Liver (tissue), 9 donors: ENCODE data around the gene TTC28. TPM values are rescaled to one million over a fixed set of nuclear protein-coding genes. Genes with fewer than 3 reads are reported as not detected.

Experiments
- DNase-seq: peaks from one replicate; pipeline ENCODE4 v3.0.0-alpha.2; 2017; ENCODE audit warnings: low spot score
- H3K27ac ChIP-seq, 2 donors: one replicate each; pipeline ENCODE4 v1.7.0; 2013; ENCODE audit warnings: inconsistent platforms in 2 of 2, low read length in 2 of 2, control low read depth in 1 of 2, low read depth in 1 of 2, mild to moderate bottlenecking in 1 of 2
- H3K27me3 ChIP-seq, 4 donors: one replicate each; pipeline versions ENCODE4 v1.6.1 to v1.7.0; 2013; ENCODE audit warnings: low read length in 3 of 4, inconsistent platforms in 1 of 4, mild to moderate bottlenecking in 1 of 4, moderate library complexity in 1 of 4; ENCODE audit not compliant: control insufficient read depth in 4 of 4, insufficient read depth in 4 of 4
- H3K36me3 ChIP-seq, 4 donors: one replicate each; pipeline versions ENCODE4 v1.6.1 to v1.7.0; 2013; ENCODE audit warnings: low read length in 3 of 4, mild to moderate bottlenecking in 3 of 4, low read depth in 1 of 4, moderate library complexity in 1 of 4; ENCODE audit not compliant: control insufficient read depth in 4 of 4, insufficient read depth in 3 of 4
- H3K4me1 ChIP-seq, 4 donors: one replicate each; pipeline versions ENCODE4 v1.6.1 to v1.7.0; 2013; ENCODE audit warnings: low read length in 3 of 4, mild to moderate bottlenecking in 3 of 4, moderate library complexity in 1 of 4; ENCODE audit not compliant: control insufficient read depth in 4 of 4, insufficient read depth in 4 of 4
- H3K4me3 ChIP-seq, 3 donors: one replicate each; pipeline versions ENCODE4 v1.6.1 to v1.7.0; 2013; ENCODE audit warnings: low read length in 3 of 3, control low read depth in 1 of 3, low read depth in 1 of 3, mild to moderate bottlenecking in 1 of 3
- H3K9ac ChIP-seq, 2 donors: one replicate each; pipeline ENCODE4 v1.7.0; 2013; ENCODE audit warnings: low read length in 2 of 2, mild to moderate bottlenecking in 2 of 2, moderate library complexity in 2 of 2, control low read depth in 1 of 2, low read depth in 1 of 2
- H3K9me3 ChIP-seq, 4 donors: one replicate each; pipeline versions ENCODE4 v1.6.1 to v1.7.0; 2013; ENCODE audit warnings: low read length in 3 of 4; ENCODE audit not compliant: control insufficient read depth in 4 of 4
- EGR1 ChIP-seq, 2 donors: IDR thresholded peaks; 2 replicates each; pipeline ENCODE4 v1.6.1; 2016 to 2018; ENCODE audit warnings: antibody characterized with exemption in 2 of 2, low read depth in 2 of 2
- FOXA1 ChIP-seq: IDR thresholded peaks from 2 replicates; pipeline ENCODE4 v1.6.1; 2016; ENCODE audit warnings: antibody characterized with exemption
- FOXA2 ChIP-seq: IDR thresholded peaks from 2 replicates; pipeline ENCODE4 v1.6.1; 2016; ENCODE audit warnings: antibody characterized with exemption
- HNF4A ChIP-seq, 2 donors: conservative IDR thresholded peaks; 2 replicates each; pipeline ENCODE4 v1.6.1; 2016; ENCODE audit warnings: antibody characterized with exemption in 2 of 2, mild to moderate bottlenecking in 2 of 2
- HNF4G ChIP-seq: IDR thresholded peaks from 2 replicates; pipeline ENCODE4 v1.6.1; 2016; ENCODE audit warnings: antibody characterized with exemption
- JUND ChIP-seq, 2 donors: IDR thresholded peaks; 2 replicates each; pipeline ENCODE4 v1.6.1; 2016; ENCODE audit warnings: antibody characterized with exemption in 2 of 2
- NR2F2 ChIP-seq: IDR thresholded peaks from 2 replicates; pipeline ENCODE4 v1.6.1; 2016; ENCODE audit warnings: antibody characterized with exemption
- RAD21 ChIP-seq, 2 donors: IDR thresholded peaks; 2 replicates each; pipeline ENCODE4 v1.6.1; 2016; ENCODE audit warnings: antibody characterized with exemption in 2 of 2, mild to moderate bottlenecking in 2 of 2
- RXRA ChIP-seq, 2 donors: IDR thresholded peaks; 2 replicates each; pipeline ENCODE4 v1.6.1; 2017 to 2018; ENCODE audit warnings: antibody characterized with exemption in 2 of 2, mild to moderate bottlenecking in 1 of 2
- SP1 ChIP-seq: IDR thresholded peaks from 2 replicates; pipeline ENCODE4 v1.6.1; 2018; ENCODE audit warnings: antibody characterized with exemption, mild to moderate bottlenecking
- TAF1 ChIP-seq: conservative IDR thresholded peaks from 2 replicates; pipeline ENCODE4 v1.6.1; 2016; ENCODE audit warnings: antibody characterized with exemption, mild to moderate bottlenecking
- YY1 ChIP-seq: IDR thresholded peaks from 2 replicates; pipeline ENCODE4 v1.6.1; 2016; ENCODE audit warnings: antibody characterized with exemption, mild to moderate bottlenecking
- WGBS: extraction: QIAGEN DNeasy Blood & Tissue Kit; methylation state at CpG from one replicate; pipeline ENCODE4 v1.1.7; 2013; 5-methylcytosine and 5-hydroxymethylcytosine counted together
- polyA plus RNA-seq, 2 donors: library from polyadenylated mRNA; stranded (reverse) in 1 of 2; unstranded in 1 of 2; fragments of 200-250 nt in 1 of 2; fragments of >200 nt in 1 of 2; fragmentation: Nextera tagmentation in 1 of 2; extraction: Ambion mirVana in 1 of 2; gene quantifications; one replicate each; pipeline versions ENCODE4 v1.2.1 to v1.2.3, GENCODE V29; 2013 to 2015
- total RNA-seq, 2 donors: library from RNA; depleted of rRNA; stranded (reverse); fragments of >200 nt; gene quantifications; one replicate each; pipeline ENCODE4 v1.2.3, GENCODE V29; 2014
- TF ChIP-seq, protein P1 (sequence below): fragments of 150-350 bp; IDR thresholded peaks from 2 replicates; pipeline ENCODE4 v1.5.1; 2017; ENCODE audit warnings: improper control_type of control experiment, low read depth, low read length; ENCODE audit not compliant: missing input control
- TF ChIP-seq, protein P2 (sequence below): IDR thresholded peaks from 2 replicates; pipeline ENCODE4 v1.6.1; 2016; ENCODE audit warnings: antibody characterized with exemption
- TF ChIP-seq, protein P3 (sequence below): IDR thresholded peaks from 2 replicates; pipeline ENCODE4 v1.6.1; 2016; ENCODE audit warnings: antibody characterized with exemption
- TF ChIP-seq, protein P4 (sequence below): IDR thresholded peaks from 2 replicates; pipeline ENCODE4 v1.6.1; 2016; ENCODE audit warnings: antibody characterized with exemption, mild to moderate bottlenecking
- donor health status: healthy.
- donor health status: healthy.
- donor health status: healthy.
- donor health status: healthy.
- donor health status: healthy.

TTC28 gene
- total and polyA plus RNA-seq, 4 donors: 4.2 to 19.4 (median 5.9) TPM

DNA sequence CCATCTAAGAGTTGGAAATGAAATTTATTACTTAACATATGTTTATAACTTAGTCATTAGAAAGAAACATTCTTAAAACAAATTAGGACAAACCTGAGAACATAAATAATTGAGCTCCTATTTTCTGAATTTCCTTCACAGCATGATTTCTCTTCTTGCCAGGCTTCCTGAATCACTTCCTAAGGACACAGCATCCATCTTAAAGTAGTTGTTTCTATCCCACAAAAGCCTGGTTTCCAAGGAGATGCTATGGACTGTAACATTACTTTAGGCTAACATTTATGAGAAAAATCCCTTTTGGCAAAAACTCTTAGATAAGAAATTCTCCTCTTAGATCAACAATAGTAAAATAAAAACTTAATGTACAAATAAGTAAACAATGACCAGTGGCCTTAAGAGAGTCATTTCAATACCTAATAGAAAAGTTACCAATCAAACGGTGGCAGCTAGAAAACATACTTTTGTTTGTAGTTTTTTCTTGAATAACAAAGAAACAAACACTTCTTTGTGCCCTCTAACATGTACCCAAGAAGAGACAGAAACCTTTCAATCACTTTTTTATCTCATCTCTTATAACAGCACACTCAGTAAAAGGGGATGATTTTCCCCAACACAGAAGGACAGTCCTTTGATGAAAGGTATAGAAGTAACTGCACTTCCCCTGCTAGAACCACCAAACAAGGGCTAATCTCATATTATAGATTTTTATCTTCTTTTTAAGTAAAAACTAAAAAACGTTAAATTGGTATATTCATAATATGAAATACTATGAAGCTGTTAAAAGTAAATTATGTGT, 74.5 kb downstream of the TTC28 start:
- no peak overlapping the region for H3K4me3 ChIP-seq
- TF ChIP-seq RAD21 (IDR thresholded peaks at IDR 0.05) (no peak), HNF4G (no peak), TAF1 (no peak), JUND (IDR thresholded peaks at IDR 0.05) (no peak), FOXA2 (no peak)
- TF ChIP-seq, protein P1, sequence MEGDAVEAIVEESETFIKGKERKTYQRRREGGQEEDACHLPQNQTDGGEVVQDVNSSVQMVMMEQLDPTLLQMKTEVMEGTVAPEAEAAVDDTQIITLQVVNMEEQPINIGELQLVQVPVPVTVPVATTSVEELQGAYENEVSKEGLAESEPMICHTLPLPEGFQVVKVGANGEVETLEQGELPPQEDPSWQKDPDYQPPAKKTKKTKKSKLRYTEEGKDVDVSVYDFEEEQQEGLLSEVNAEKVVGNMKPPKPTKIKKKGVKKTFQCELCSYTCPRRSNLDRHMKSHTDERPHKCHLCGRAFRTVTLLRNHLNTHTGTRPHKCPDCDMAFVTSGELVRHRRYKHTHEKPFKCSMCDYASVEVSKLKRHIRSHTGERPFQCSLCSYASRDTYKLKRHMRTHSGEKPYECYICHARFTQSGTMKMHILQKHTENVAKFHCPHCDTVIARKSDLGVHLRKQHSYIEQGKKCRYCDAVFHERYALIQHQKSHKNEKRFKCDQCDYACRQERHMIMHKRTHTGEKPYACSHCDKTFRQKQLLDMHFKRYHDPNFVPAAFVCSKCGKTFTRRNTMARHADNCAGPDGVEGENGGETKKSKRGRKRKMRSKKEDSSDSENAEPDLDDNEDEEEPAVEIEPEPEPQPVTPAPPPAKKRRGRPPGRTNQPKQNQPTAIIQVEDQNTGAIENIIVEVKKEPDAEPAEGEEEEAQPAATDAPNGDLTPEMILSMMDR: no peak
- TF ChIP-seq, protein P2, sequence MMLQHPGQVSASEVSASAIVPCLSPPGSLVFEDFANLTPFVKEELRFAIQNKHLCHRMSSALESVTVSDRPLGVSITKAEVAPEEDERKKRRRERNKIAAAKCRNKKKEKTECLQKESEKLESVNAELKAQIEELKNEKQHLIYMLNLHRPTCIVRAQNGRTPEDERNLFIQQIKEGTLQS: no peak
- TF ChIP-seq, protein P3, sequence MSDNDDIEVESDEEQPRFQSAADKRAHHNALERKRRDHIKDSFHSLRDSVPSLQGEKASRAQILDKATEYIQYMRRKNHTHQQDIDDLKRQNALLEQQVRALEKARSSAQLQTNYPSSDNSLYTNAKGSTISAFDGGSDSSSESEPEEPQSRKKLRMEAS: no peak
- no peak overlapping the region for H3K27ac ChIP-seq
- 74% methylated on average over 2 of the region's 2 CpGs for WGBS
- no peaks in the 10 kb centered on the region for H3K27me3 ChIP-seq
- H3K9ac ChIP-seq: no peak overlapping the region
- no peaks in the 10 kb centered on the region for H3K36me3 ChIP-seq
- DNase-seq: no peak
- H3K4me1 ChIP-seq: peaks cover 0 to 8% (median 5%) of the 10 kb centered on the region in 4 donors
- H3K9me3 ChIP-seq: no peaks in the 10 kb centered on the region

DNA sequence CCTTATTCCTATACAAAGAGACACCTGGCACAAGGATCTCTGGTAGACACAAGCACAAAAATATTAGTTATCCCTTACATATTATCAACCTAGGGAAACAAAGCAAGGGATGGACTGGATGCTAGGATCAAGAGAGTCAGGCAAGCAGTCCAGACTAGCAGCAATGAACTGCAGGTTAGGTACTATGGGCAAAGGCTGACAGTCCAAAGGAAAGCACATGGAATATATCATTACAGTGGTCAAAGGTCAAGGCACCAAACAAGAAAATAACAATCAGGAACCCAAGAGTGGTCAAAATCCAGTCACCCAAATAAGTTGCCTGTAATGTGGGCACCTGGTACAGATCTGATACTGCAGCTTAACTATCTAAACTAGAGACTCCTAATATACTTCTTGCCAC, 77.7 kb downstream of the TTC28 start:
- no peaks in the 10 kb centered on the region for H3K36me3 ChIP-seq

More for the DNA sequence above, 77.7 kb downstream of the TTC28 start:
- DNase-seq: no peak
- H3K4me1 ChIP-seq: peaks cover 0 to 13% (median 5%) of the 10 kb centered on the region in 4 donors
- H3K9me3 ChIP-seq: no peaks in the 10 kb centered on the region
- no peak overlapping the region for H3K4me3 ChIP-seq
- no peak overlapping the region for H3K9ac ChIP-seq
- H3K27ac ChIP-seq: no peak overlapping the region
- TF ChIP-seq RAD21 (IDR thresholded peaks at IDR 0.05): peak in 1 of 2 donors; percentile 30
- peak; percentile 75 to 91 for TF ChIP-seq HNF4A (conservative IDR thresholded peaks at IDR 0.05)
- no peak for TF ChIP-seq SP1
- TF ChIP-seq, protein P3: peak; percentile 16
- no peak for TF ChIP-seq FOXA1
- peak; percentile 55 for TF ChIP-seq NR2F2
- no peak for TF ChIP-seq JUND (IDR thresholded peaks at IDR 0.05)
- TF ChIP-seq EGR1 (IDR thresholded peaks at IDR 0.05; ENCODE audit: low read depth in 2 of 2): no peak
- no peak for TF ChIP-seq YY1
- TF ChIP-seq HNF4G: peak; percentile 47
- TF ChIP-seq, protein P1: no peak
- TF ChIP-seq RXRA (IDR thresholded peaks at IDR 0.05): peak; percentile 36 to 65
- TF ChIP-seq, protein P4, sequence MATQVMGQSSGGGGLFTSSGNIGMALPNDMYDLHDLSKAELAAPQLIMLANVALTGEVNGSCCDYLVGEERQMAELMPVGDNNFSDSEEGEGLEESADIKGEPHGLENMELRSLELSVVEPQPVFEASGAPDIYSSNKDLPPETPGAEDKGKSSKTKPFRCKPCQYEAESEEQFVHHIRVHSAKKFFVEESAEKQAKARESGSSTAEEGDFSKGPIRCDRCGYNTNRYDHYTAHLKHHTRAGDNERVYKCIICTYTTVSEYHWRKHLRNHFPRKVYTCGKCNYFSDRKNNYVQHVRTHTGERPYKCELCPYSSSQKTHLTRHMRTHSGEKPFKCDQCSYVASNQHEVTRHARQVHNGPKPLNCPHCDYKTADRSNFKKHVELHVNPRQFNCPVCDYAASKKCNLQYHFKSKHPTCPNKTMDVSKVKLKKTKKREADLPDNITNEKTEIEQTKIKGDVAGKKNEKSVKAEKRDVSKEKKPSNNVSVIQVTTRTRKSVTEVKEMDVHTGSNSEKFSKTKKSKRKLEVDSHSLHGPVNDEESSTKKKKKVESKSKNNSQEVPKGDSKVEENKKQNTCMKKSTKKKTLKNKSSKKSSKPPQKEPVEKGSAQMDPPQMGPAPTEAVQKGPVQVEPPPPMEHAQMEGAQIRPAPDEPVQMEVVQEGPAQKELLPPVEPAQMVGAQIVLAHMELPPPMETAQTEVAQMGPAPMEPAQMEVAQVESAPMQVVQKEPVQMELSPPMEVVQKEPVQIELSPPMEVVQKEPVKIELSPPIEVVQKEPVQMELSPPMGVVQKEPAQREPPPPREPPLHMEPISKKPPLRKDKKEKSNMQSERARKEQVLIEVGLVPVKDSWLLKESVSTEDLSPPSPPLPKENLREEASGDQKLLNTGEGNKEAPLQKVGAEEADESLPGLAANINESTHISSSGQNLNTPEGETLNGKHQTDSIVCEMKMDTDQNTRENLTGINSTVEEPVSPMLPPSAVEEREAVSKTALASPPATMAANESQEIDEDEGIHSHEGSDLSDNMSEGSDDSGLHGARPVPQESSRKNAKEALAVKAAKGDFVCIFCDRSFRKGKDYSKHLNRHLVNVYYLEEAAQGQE: no peak
- H3K27me3 ChIP-seq: no peaks in the 10 kb centered on the region
